ENCODE data around the gene AP1S2.

AP1S2 gene

DNA sequence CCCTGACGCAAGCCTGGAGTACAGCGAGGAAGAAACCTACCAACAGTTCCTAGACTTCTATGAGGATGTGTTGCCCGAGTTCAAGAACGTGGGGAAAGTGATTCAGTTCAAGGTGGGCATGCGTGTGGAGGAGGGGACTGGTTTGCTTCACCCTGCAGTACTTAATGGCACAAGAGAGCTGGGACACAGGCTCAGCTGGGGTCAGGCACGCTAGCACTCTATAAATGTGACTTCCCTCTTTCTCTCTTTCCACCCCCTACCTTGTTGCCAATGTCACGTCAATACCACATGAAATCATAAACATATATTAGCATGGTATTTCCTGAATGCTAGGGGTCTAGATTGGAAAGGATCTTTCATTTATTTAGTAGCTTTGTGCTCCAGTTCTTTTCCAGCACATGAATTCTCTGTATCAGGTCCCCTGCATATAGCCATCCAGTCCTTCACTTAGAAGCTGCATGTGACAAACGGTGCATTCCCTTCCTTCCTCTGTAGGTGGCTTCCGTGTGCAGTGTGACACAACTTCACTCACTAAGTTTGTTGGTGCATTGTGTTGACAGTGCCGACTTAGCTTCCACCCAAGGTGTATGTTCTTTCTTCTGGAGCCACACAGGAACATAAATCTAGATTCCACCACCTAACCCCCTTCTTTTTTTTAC is 38.7 kb downstream of the AP1S2 start:
- H3K4me3 ChIP-seq (ENCODE audit: insufficient read depth, low read depth, low read length, poor library complexity, severe bottlenecking), result no peak overlapping the region
- H3K36me3 ChIP-seq (ENCODE audit: control insufficient read depth, insufficient read depth, low read length), result peaks cover 38% of the 10 kb centered on the region
- no peak overlapping the region for H3K27ac ChIP-seq (ENCODE audit: insufficient read depth, low read length, poor library complexity, severe bottlenecking)
- no peaks in the 10 kb centered on the region for H3K27me3 ChIP-seq (replicated peaks; ENCODE audit: control insufficient read depth, insufficient read depth, low read length, poor library complexity, severe bottlenecking)
- no peaks in the 10 kb centered on the region for H3K9me3 ChIP-seq (ENCODE audit: control insufficient read depth, low read length)
- DNase-seq, result peak in 1 of 3 donors; percentile 0
- H3K4me1 ChIP-seq (ENCODE audit: control insufficient read depth, insufficient read depth, low read length, poor library complexity, severe bottlenecking), result peaks cover 10% of the 10 kb centered on the region

DNA sequence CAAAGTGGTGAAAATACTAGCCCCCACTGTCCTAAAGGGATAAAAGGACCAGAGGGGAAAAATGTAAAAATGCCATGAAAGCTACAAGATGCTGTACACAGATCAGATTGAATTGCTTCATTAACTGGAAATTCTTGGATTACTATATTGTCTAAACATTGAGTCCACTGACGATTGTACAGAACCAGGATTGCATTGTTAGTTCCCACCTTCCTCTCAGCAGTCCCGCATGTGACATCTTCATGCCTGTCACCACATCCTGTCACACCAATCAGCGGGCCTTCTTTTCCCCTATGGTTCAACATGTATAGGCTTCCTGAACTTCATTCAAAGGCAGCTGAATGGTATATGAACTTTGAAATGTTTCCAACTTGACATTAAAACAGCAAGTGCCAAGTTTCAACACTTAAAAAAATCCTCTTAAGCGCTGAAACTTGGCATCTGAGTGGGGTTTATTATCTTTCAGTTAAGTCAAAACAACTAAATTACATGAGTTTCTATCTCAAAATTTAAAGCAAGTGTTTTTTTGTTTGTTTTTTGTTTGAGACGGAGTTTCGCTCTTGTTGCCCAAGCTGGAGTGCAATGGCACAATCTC is 39.7 kb downstream of the AP1S2 start:
- no peak for DNase-seq
- Histone ChIP-seq H3K27me3 (replicated peaks; ENCODE audit: control insufficient read depth, insufficient read depth, low read length, poor library complexity, severe bottlenecking) (no peaks in the 10 kb centered on the region), H3K9me3 (ENCODE audit: control insufficient read depth, low read length) (no peaks in the 10 kb centered on the region), H3K4me1 (ENCODE audit: control insufficient read depth, insufficient read depth, low read length, poor library complexity, severe bottlenecking) (peaks cover 10% of the 10 kb centered on the region), H3K27ac (ENCODE audit: insufficient read depth, low read length, poor library complexity, severe bottlenecking) (no peak overlapping the region), H3K36me3 (ENCODE audit: control insufficient read depth, insufficient read depth, low read length) (peaks cover 37% of the 10 kb centered on the region), H3K4me3 (ENCODE audit: insufficient read depth, low read depth, low read length, poor library complexity, severe bottlenecking) (no peak overlapping the region)

DNA sequence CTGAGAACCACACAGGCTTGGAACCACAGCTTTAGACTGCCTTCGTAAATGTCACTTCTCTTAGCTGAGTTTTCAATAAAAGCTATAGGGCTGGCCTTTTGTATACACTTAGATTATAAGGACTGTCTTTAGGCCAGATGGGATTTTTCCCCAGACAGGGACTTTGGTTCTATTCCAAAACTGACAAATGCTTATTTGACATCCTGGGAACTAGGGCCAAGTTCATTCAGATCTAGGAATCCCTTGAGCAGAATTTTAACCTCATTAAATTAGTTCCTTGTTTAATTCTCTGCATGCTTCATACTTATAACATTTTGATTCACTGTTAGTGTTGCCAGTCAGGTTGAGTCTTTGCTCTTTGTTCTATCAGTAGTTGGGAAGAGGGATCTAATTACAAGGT is 41.2 kb downstream of the AP1S2 start:
- peaks cover 10% of the 10 kb centered on the region for H3K4me1 ChIP-seq (ENCODE audit: control insufficient read depth, insufficient read depth, low read length, poor library complexity, severe bottlenecking)
- peaks cover 46% of the 10 kb centered on the region for H3K36me3 ChIP-seq (ENCODE audit: control insufficient read depth, insufficient read depth, low read length)
- no peak overlapping the region for H3K27ac ChIP-seq (ENCODE audit: insufficient read depth, low read length, poor library complexity, severe bottlenecking)
- H3K4me3 ChIP-seq (ENCODE audit: insufficient read depth, low read depth, low read length, poor library complexity, severe bottlenecking), result no peak overlapping the region
- DNase-seq, result no peak
- H3K9me3 ChIP-seq (ENCODE audit: control insufficient read depth, low read length), result no peaks in the 10 kb centered on the region
- H3K27me3 ChIP-seq (replicated peaks; ENCODE audit: control insufficient read depth, insufficient read depth, low read length, poor library complexity, severe bottlenecking), result no peaks in the 10 kb centered on the region

DNA sequence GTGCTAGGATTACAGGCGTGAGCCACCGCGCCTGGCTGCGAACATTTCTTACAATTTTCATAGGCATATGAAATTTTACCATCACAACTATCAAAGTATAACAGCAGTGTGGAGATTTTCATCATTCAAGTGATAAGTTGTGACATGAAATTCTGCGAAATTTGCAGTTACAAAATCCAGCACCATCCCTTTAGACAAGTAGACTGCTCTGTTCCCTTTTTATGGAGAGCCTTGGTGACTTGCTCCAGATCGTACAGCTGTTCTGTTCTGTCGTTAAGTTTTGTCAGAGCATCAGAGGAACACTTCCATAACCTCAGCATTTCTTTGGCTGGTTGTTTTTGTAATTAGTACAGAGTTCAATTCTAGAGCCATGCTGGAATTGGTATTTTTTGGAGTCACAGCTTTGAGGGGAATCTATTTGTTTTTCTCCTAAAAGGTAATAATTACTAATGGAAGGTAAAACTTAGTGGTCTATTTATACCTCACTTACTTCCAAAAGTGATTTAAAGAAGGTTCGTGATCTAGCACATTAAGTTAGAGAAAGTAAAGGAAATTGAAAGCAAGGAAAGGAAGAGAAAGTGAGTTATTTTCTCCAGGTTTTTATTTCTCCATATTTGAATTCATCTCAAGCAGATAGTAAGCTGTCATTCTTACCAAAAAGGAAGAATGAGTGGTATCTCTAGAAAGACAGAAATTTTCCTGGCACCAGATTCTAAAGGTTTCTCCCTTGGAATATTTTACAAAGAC is 42.2 kb downstream of the AP1S2 start:
- no peak for DNase-seq
- Histone ChIP-seq H3K27me3 (replicated peaks; ENCODE audit: control insufficient read depth, insufficient read depth, low read length, poor library complexity, severe bottlenecking) (no peaks in the 10 kb centered on the region), H3K4me3 (ENCODE audit: insufficient read depth, low read depth, low read length, poor library complexity, severe bottlenecking) (no peak overlapping the region), H3K36me3 (ENCODE audit: control insufficient read depth, insufficient read depth, low read length) (peaks cover 49% of the 10 kb centered on the region), H3K9me3 (ENCODE audit: control insufficient read depth, low read length) (no peaks in the 10 kb centered on the region), H3K4me1 (ENCODE audit: control insufficient read depth, insufficient read depth, low read length, poor library complexity, severe bottlenecking) (peaks cover 10% of the 10 kb centered on the region), H3K27ac (ENCODE audit: insufficient read depth, low read length, poor library complexity, severe bottlenecking) (no peak overlapping the region)

DNA sequence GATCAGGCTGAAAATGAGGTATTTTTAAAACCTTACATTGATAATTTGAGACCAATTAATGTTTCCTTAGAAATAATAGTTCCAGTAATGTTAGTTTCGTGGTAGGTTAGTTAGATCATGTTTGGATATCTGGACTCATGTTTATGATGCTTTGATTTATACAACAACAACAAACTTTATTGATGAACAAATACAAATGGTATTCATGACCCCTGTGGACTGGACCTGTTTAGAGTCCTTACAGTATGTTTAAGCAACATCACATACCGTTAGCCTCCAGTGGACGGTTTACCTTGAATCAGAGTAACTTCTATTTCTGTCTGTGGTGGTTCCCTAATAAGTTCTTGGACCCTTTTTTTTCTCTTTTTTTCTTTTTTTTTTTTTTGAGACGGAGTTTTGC is 46.4 kb downstream of the AP1S2 start:
- no peaks in the 10 kb centered on the region for H3K4me1 ChIP-seq (ENCODE audit: control insufficient read depth, insufficient read depth, low read length, poor library complexity, severe bottlenecking)
- no peak overlapping the region for H3K4me3 ChIP-seq (ENCODE audit: insufficient read depth, low read depth, low read length, poor library complexity, severe bottlenecking)
- no peak overlapping the region for H3K27ac ChIP-seq (ENCODE audit: insufficient read depth, low read length, poor library complexity, severe bottlenecking)
- H3K9me3 ChIP-seq (ENCODE audit: control insufficient read depth, low read length), result no peaks in the 10 kb centered on the region
- no peaks in the 10 kb centered on the region for H3K27me3 ChIP-seq (replicated peaks; ENCODE audit: control insufficient read depth, insufficient read depth, low read length, poor library complexity, severe bottlenecking)
- peaks cover 67% of the 10 kb centered on the region for H3K36me3 ChIP-seq (ENCODE audit: control insufficient read depth, insufficient read depth, low read length)
- DNase-seq, result no peak

DNA sequence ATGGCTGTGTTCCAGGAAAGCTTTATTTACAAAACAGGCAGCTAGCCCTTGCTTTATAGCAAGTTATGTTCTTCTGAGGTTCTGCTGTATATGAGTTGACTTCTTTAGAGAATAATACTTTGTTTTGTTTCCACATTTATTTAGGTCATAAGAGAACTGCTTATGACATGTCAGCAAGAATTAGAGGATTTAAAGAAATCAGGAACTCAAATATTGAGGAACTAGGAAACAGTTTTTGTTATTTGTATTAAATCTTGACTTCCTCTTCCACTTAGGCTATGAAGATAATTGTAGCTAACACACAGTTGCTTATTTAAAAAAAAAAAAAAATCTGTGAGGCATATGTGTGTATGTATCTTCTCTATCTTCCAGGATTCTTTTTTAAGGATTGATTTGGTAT is 50.0 kb downstream of the AP1S2 start:
- Histone ChIP-seq H3K27me3 (replicated peaks; ENCODE audit: control insufficient read depth, insufficient read depth, low read length, poor library complexity, severe bottlenecking) (no peaks in the 10 kb centered on the region), H3K4me1 (ENCODE audit: control insufficient read depth, insufficient read depth, low read length, poor library complexity, severe bottlenecking) (no peaks in the 10 kb centered on the region), H3K9me3 (ENCODE audit: control insufficient read depth, low read length) (no peaks in the 10 kb centered on the region), H3K27ac (ENCODE audit: insufficient read depth, low read length, poor library complexity, severe bottlenecking) (no peak overlapping the region), H3K36me3 (ENCODE audit: control insufficient read depth, insufficient read depth, low read length) (peaks cover 53% of the 10 kb centered on the region), H3K4me3 (ENCODE audit: insufficient read depth, low read depth, low read length, poor library complexity, severe bottlenecking) (no peak overlapping the region)
- no peak for DNase-seq

DNA sequence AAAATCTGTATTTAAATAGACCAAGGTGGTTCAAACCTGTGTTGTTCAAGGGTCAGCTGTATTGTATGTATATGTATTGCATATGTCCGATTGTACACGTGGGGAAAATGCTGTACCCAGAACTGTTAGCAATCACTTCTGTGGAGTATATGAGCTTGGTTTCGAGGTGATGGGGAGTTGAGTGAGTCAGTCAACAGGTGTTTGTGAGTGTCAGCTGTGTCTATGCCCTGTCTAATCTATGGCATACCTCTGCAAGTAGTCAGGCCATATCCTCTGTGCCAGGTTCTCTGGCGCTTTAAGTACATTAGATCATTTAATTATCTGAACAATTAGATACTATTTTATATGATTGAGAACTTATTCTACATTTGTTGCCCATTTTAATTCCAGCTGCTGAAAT is 56.9 kb downstream of the AP1S2 start:
- Histone ChIP-seq H3K27ac (ENCODE audit: insufficient read depth, low read length, poor library complexity, severe bottlenecking) (no peak overlapping the region), H3K4me1 (ENCODE audit: control insufficient read depth, insufficient read depth, low read length, poor library complexity, severe bottlenecking) (peaks cover 4% of the 10 kb centered on the region), H3K9me3 (ENCODE audit: control insufficient read depth, low read length) (no peaks in the 10 kb centered on the region), H3K27me3 (replicated peaks; ENCODE audit: control insufficient read depth, insufficient read depth, low read length, poor library complexity, severe bottlenecking) (no peaks in the 10 kb centered on the region), H3K36me3 (ENCODE audit: control insufficient read depth, insufficient read depth, low read length) (peaks cover 15% of the 10 kb centered on the region), H3K4me3 (ENCODE audit: insufficient read depth, low read depth, low read length, poor library complexity, severe bottlenecking) (no peak overlapping the region)
- DNase-seq, result no peak

DNA sequence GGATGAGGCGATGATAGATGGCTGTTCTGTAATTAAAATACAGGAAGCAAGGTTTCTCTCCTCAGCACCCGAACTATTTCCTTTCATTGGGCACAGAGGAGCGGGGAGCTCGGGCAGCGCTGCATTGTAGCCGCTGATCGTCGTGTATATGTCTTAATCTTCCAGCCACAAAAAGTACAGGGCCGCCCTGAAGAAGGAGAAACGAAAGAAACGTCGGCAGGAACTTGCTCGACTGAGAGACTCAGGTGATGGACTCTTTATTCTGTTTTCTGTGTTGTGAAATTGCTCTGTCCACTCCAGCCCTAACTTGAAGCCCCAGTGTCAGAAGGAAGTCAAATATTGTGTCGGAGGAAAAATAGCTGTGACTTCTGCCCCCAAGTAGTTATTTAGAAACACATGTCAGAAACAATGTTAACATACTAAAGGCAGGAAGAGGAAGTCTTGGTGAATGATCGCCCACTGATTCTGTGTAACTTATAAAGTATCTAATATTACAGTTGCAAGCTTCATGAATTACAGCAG is 63.8 kb downstream of the AP1S2 start:
- Histone ChIP-seq H3K9me3 (ENCODE audit: control insufficient read depth, low read length) (no peaks in the 10 kb centered on the region), H3K4me1 (ENCODE audit: control insufficient read depth, insufficient read depth, low read length, poor library complexity, severe bottlenecking) (peaks cover 7% of the 10 kb centered on the region), H3K4me3 (ENCODE audit: insufficient read depth, low read depth, low read length, poor library complexity, severe bottlenecking) (peak overlapping the region; percentile 74), H3K27ac (ENCODE audit: insufficient read depth, low read length, poor library complexity, severe bottlenecking) (peak overlapping the region; percentile 88), H3K36me3 (ENCODE audit: control insufficient read depth, insufficient read depth, low read length) (no peaks in the 10 kb centered on the region), H3K27me3 (replicated peaks; ENCODE audit: control insufficient read depth, insufficient read depth, low read length, poor library complexity, severe bottlenecking) (no peaks in the 10 kb centered on the region)
- DNase-seq, result no peak

DNA sequence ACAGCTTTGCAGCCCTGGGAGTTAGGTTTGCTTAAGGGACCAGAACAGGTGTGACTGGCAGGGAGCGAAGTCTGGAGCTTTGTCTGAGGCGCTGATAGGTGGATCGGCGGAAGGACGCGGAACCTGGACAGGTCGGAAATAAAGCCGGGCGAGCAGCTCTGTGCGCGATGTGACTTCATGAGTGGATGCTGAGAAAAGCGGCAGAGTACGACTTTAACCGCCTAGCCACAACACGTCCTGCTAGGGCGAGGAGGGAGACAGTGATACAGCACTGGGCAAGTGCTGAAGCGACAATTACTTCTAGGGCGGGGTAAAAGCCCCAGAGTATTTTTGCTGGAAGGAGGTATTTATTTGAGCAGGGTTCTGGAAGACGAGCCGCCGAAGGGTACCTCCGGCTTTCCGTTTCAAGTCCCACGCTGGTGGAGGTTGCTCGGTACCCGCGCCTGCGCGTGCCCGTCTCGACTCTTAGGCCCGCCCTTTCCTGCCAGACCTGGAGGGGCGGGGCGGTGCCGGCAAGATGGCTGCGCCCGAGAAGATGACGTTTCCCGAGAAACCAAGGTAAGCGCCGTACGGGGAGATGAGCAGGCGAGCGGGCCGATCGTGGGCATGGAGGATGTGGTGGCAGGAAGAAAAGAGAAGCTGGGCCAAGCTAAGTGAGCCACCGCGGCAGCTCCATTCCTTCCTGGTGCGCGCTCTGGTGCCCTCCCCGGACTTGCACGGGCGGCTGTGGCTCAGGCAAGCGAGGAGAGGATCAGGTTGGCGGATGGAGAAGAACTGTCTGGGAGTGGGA is 64.4 kb downstream of the AP1S2 start, which contains the start of gene ZRSR2:
ZRSR2 (plus strand) TSS at position 506 of the 790 bp plus-strand sequence; CDS start at position 518, 12 bp downstream.
- Histone ChIP-seq H3K4me3 (ENCODE audit: insufficient read depth, low read depth, low read length, poor library complexity, severe bottlenecking) (peak within 1 kb of the TSS; percentile 74), H3K27me3 (replicated peaks; ENCODE audit: control insufficient read depth, insufficient read depth, low read length, poor library complexity, severe bottlenecking) (no peaks in the 10 kb centered on the region), H3K4me1 (ENCODE audit: control insufficient read depth, insufficient read depth, low read length, poor library complexity, severe bottlenecking) (peaks cover 7% of the 10 kb centered on the region), H3K9me3 (ENCODE audit: control insufficient read depth, low read length) (no peaks in the 10 kb centered on the region), H3K36me3 (ENCODE audit: control insufficient read depth, insufficient read depth, low read length) (no peaks in the 10 kb centered on the region), H3K27ac (ENCODE audit: insufficient read depth, low read length, poor library complexity, severe bottlenecking) (peak within 1 kb of the TSS; percentile 88)
- peak; percentile 78 to 92 (median 82) for DNase-seq

Data from effector memory CD4-positive, alpha-beta T cell (primary cell).